Measurements from ENCODE around the gene DGLUCY.
"Not testable (repeated sequence)": the region's sequence is repeated elsewhere in the genome, so short reads cannot be mapped to it uniquely, and the experiment has no call there.

The DGLUCY gene

GRCh38 chr14:91113829-91114078 lies at the start of gene DGLUCY:
Gene DGLUCY, plus strand, starts transcription at chr14:91114073. Its CDS starts 46,222 bp downstream, at chr14:91160295.
- DNase-seq: no peak

GRCh38 chr14:91065266-91065665 lies 48.6 kb upstream of the DGLUCY start:
- no peak for DNase-seq

- DNase-seq: no peak
These were observed 46.7 kb upstream of the DGLUCY start for GRCh38 chr14:91067186-91067585.

GRCh38 chr14:91068642-91069041 lies 45.2 kb upstream of the DGLUCY start:
- DNase-seq: no peak

GRCh38 chr14:91070572-91070971 lies 43.3 kb upstream of the DGLUCY start:
- DNase-seq: no peak

- no peak for DNase-seq
These were observed 38.3 kb upstream of the DGLUCY start for GRCh38 chr14:91075553-91075952.

GRCh38 chr14:91078095-91078737 lies 35.7 kb upstream of the DGLUCY start:
- no peak for DNase-seq

GRCh38 chr14:91080071-91080470 lies 33.8 kb upstream of the DGLUCY start:
- no peak for DNase-seq

- no peak for DNase-seq
These were observed 31.6 kb upstream of the DGLUCY start for GRCh38 chr14:91082282-91082681.

- no peak for DNase-seq
These were observed 29.4 kb upstream of the DGLUCY start for GRCh38 chr14:91084516-91084915.

GRCh38 chr14:91087470-91087869 lies 26.4 kb upstream of the DGLUCY start:
- not testable (repeated sequence) for DNase-seq

- DNase-seq: no peak
These were observed 25.2 kb upstream of the DGLUCY start for GRCh38 chr14:91088585-91089235.

- no peak for DNase-seq
These were observed 23.8 kb upstream of the DGLUCY start for GRCh38 chr14:91089958-91090535.

GRCh38 chr14:91090743-91091142 lies 23.1 kb upstream of the DGLUCY start:
- DNase-seq: no peak

GRCh38 chr14:91092073-91092472 lies 21.8 kb upstream of the DGLUCY start:
- DNase-seq: no peak

GRCh38 chr14:91093743-91094472 lies 20.0 kb upstream of the DGLUCY start:
- DNase-seq: not testable (repeated sequence)

- no peak for DNase-seq
These were observed 19.1 kb upstream of the DGLUCY start for GRCh38 chr14:91094772-91095171.

- no peak for DNase-seq
These were observed 18.7 kb upstream of the DGLUCY start for GRCh38 chr14:91095178-91095577.

GRCh38 chr14:91097657-91098056 lies 16.2 kb upstream of the DGLUCY start:
- not testable (repeated sequence) for DNase-seq

- no peak for DNase-seq
These were observed 15.3 kb upstream of the DGLUCY start for GRCh38 chr14:91098591-91098990.

- no peak for DNase-seq
These were observed 13.8 kb upstream of the DGLUCY start for GRCh38 chr14:91100102-91100501.

- DNase-seq: no peak
These were observed 10.8 kb upstream of the DGLUCY start for GRCh38 chr14:91103116-91103515.

- DNase-seq: no peak
These were observed 4.8 kb upstream of the DGLUCY start for GRCh38 chr14:91108941-91109611.
